Calu3 (cell line): ENCODE results near the gene MDH1B. TPM values are rescaled to one million over a fixed set of nuclear protein-coding genes. Genes with fewer than 3 reads are reported as not detected.

Experiments used
- BruUV-seq: library from RNA; stranded (reverse); fragments of 400-500 nt; replicated peaks from 2 replicates; lab custom pipeline; 2021; lab: Mats Ljungman, UMichigan
- CTCF ChIA-PET: fragments of 300-600 bp; sonication (Branson Sonifier 250); formaldehyde crosslinking; loops from one replicate; lab custom pipeline; 2022; ENCODE audit warnings: antibody characterized with exemption; lab: Charles Lee
- DNase-seq: peaks from one replicate; pipeline ENCODE4 v3.0.0; 2022
- H3K27ac Mint-ChIP-seq: one replicate; pipeline ENCODE4 v1.8.0; 2022; ENCODE audit warnings: mixed read lengths; ENCODE audit not compliant: unreplicated experiment
- H3K27me3 Mint-ChIP-seq: one replicate; pipeline ENCODE4 v1.8.0; 2022; ENCODE audit warnings: mixed read lengths; ENCODE audit not compliant: unreplicated experiment
- H3K36me3 Mint-ChIP-seq: one replicate; pipeline ENCODE4 v1.8.0; 2022; ENCODE audit warnings: mild to moderate bottlenecking, moderate library complexity, mixed read lengths; ENCODE audit not compliant: insufficient read depth, unreplicated experiment
- H3K4me1 Mint-ChIP-seq: one replicate; pipeline ENCODE4 v1.8.0; 2022; ENCODE audit warnings: mild to moderate bottlenecking, low read depth, mixed read lengths; ENCODE audit not compliant: unreplicated experiment
- H3K4me3 Mint-ChIP-seq: one replicate; pipeline ENCODE4 v1.8.0; 2022; ENCODE audit warnings: mild to moderate bottlenecking, low read depth, moderate library complexity, mixed read lengths; ENCODE audit not compliant: unreplicated experiment
- H3K9me3 Mint-ChIP-seq: one replicate; pipeline ENCODE4 v1.8.0; 2022; ENCODE audit warnings: low read depth, mixed read lengths; ENCODE audit not compliant: unreplicated experiment
- CTCF ChIP-seq: fragments of 200-600 bp; IDR thresholded peaks from one replicate; pipeline ENCODE4 v1.8.0; 2022; ENCODE audit warnings: antibody characterized with exemption; ENCODE audit not compliant: unreplicated experiment
- intact Hi-C: fragments of 100-400 bp; cut with micrococcal nuclease; formaldehyde crosslinking; loops from one replicate; pipeline ENCODE4 v1.10.0; 2022; ENCODE audit not compliant: unreplicated experiment
- total RNA-seq: library from RNA; stranded (reverse); gene quantifications from 2 replicates; pipeline ENCODE4 v1.2.3, GENCODE V29; 2022

Gene MDH1B
- total RNA-seq, 1 experiment from 2014 or later = 0.94 TPM

- Mint-ChIP-seq H3K27me3 (peaks cover 18% of the 10 kb centered on the region), H3K36me3 (no peaks in the 10 kb centered on the region), H3K4me3 (no peak overlapping the region), H3K9me3 (no peaks in the 10 kb centered on the region), H3K4me1 (no peaks in the 10 kb centered on the region), H3K27ac (no peak overlapping the region)
- CTCF ChIA-PET = no interaction called here
- intact Hi-C loops = no loop called here
- DNase-seq = no peak
- TF ChIP-seq CTCF = no peak
- no TSS peak for BruUV-seq
Observed at GRCh38 chr2:206700156-206700555, 65.0 kb downstream of the MDH1B start.

- H3K27ac Mint-ChIP-seq = no peak overlapping the region
- DNase-seq = no peak
- BruUV-seq = no TSS peak
- no peak overlapping the region for H3K4me3 Mint-ChIP-seq
- H3K9me3 Mint-ChIP-seq = no peaks in the 10 kb centered on the region
- H3K36me3 Mint-ChIP-seq = no peaks in the 10 kb centered on the region
- TF ChIP-seq CTCF = no peak
- no peaks in the 10 kb centered on the region for H3K4me1 Mint-ChIP-seq
- intact Hi-C loops = loop anchor here (10.0 kb wide), 1 partner anchor 286 kb away; no protein-coding TSS in a partner anchor
- H3K27me3 Mint-ChIP-seq = peaks cover 18% of the 10 kb centered on the region
- CTCF ChIA-PET = no interaction called here
Observed at GRCh38 chr2:206698811-206699210, 66.3 kb downstream of the MDH1B start.

GRCh38 chr2:206696910-206697309 is 68.2 kb downstream of the MDH1B start:
- TF ChIP-seq CTCF = no peak
- no peak overlapping the region for H3K27ac Mint-ChIP-seq
- intact Hi-C loops = loop anchor here (10.0 kb wide), 1 partner anchor 288 kb away; no protein-coding TSS in a partner anchor
- no peaks in the 10 kb centered on the region for H3K9me3 Mint-ChIP-seq
- no peaks in the 10 kb centered on the region for H3K36me3 Mint-ChIP-seq
- H3K27me3 Mint-ChIP-seq = peaks cover 9% of the 10 kb centered on the region
- no peak for DNase-seq
- H3K4me3 Mint-ChIP-seq = no peak overlapping the region
- H3K4me1 Mint-ChIP-seq = no peaks in the 10 kb centered on the region
- CTCF ChIA-PET = interaction anchor here (0.6 kb wide), 1 partner anchor 146 kb away, joined by 3 read pairs; no protein-coding TSS in a partner anchor
- BruUV-seq = no TSS peak

- Mint-ChIP-seq H3K4me3 (no peak overlapping the region), H3K4me1 (no peaks in the 10 kb centered on the region), H3K27me3 (peaks cover 11% of the 10 kb centered on the region), H3K27ac (no peak overlapping the region), H3K36me3 (no peaks in the 10 kb centered on the region), H3K9me3 (no peaks in the 10 kb centered on the region)
- DNase-seq = peak; percentile 58
- CTCF ChIA-PET = no interaction called here
- peak; percentile 70 for TF ChIP-seq CTCF
- intact Hi-C loops = loop anchor here (1.0 to 10.0 kb wide), 4 partner anchors 88 to 784 kb away; no protein-coding TSS in a partner anchor
- no TSS peak for BruUV-seq
Observed at GRCh38 chr2:206693399-206694137, 71.6 kb downstream of the MDH1B start.
